Amygdala (tissue), 56 donors: ENCODE data around the gene POLL.

Experiments used
- DNase-seq, 56 donors: peaks; one replicate each; lab custom pipeline; 2025; lab: John Stamatoyannopoulos, UW

Gene POLL

DNA sequence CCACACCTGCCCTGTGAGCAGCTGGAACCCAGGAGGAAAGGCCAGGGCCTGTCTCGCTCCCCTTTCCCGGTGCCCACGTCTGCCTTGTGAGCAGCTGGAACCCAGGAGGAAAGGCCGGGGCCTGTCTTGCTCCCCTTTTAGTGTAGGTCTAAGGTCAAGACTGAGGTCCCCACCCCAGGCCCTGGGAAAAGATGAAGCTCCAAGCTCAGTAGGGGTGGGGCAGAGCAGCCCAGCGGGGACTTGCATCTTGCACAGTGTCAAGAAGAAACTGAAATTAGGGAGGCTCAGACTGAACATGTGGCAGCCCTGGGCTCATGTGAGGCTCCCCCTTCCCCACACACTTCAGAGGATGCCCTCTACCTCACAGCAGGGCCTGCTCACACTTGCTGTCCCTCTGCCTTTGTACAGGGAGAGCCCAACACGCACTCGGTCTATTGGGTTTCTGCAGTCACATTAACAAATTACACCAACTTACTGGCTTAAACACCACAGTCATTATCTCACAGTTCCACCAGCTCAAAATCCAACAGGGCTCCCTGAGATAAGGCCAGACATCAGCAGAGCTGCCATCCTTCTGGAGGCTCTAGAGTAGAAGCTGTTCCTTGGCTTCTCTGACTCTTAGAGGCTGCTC lies 12.4 kb downstream of the POLL start:
- no peak for DNase-seq

DNA sequence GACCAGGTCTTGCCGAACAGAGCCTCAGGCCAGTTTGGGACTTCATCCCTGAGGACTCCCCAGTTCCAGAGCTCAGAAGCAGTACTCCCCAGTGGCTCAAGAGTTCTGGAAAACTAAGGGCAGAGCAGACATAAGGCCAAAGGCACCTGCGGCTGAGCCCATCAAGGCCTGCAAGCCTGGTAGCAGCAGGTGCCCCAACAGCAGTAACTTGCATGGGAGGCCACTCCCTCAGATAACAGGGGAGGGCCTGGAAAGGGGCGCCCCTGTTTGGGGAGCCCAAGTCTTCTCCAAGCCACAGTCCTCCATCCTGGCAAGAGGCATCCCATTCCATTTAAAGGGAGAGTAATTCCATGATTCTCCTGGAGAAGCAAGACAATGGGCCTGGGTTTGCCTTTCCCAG lies 13.0 kb downstream of the POLL start:
- no peak for DNase-seq

DNA sequence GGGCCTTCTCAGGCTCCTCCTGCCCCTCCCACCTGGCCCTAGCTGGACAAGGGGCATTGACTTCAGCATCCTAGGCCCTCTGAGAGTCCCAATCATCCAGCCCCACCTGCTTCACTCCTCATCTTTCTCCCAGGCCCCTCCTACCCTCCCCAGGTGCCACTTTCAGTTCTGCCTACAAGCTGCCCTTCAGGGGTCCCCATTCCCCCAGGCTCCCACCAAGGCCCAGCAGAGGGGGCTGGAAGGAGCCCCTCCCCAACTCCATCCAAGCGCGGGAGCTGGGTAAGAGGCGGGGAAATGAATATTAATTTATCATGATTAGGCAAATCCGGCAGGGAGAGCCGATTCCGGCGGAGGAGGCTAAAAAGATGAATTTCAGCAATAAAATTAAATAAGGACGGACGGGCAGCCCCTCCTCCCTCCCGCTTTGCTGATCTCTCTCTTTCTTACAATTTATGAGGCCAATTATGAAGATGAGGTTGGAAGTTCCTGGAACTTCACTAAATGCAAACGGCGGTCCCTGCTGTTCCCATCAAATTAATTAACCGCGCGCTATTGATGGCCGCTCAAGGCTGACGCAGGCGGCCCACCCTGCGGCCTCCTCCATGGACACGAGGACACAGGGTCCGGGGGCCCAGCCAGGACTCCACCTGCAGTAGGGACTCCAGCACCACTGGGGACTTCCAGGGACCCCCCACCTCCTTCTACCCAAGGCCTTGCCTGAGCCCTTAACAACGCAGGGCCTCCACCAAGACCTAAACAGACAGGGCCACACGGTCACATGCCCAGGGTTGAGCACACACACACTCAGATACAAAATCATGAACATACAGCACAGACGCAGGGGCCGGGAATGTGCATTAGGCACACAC lies 13.9 kb downstream of the POLL start:
- no peak for DNase-seq

GRCh38 chr10:101572785-101573184 lies 15.3 kb downstream of the POLL start:
- DNase-seq, result no peak

DNA sequence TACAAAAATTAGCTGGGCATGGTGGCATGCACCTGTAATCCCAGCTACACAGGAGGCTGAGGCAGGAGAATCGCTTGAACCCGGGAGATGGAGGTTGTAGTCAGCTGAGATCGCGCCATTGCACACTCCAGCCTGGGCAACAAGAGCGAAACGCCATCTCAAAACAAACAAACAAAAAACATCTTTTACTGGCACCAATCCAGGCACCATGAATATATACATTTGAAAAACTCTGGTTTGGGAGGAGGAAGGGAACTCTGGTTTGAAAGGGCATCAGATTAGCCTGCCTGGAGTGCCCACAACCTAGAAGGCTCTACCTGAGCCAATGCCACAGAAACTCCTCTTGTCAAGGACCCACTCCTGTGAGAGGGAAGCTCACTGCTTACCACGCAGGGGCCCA lies 15.9 kb downstream of the POLL start:
- no peak for DNase-seq

DNA sequence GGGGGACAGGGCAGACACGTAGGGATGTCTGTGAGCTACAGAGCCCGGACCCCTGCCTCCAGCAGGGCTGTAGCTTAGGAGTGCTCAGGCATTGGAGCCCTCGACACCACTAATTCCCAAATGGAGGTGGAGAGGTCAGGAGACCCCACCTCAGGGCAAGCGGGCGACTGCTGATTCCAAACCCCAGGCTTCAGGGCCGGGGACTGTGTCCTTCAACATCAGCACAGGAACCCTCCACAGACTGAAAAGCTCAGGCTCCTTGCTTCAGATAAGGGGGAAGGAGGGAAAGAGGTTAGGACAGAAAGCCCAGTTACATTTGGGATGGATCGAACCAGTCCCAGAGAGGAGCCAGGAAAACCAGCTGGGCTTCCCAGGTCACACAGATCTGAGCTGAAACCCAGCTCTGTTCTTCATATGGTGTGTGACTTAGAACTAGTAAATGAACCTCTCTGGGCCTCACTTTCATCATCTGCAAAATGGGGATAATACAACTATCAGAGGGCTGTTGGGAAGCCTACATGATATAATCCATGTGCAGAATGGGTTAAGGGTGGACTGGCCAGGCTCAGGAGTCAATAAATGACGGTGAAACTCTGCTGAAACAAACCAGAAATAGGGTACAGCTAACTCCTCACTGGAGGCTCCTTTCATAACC lies 16.7 kb downstream of the POLL start:
- no peak for DNase-seq

DNA sequence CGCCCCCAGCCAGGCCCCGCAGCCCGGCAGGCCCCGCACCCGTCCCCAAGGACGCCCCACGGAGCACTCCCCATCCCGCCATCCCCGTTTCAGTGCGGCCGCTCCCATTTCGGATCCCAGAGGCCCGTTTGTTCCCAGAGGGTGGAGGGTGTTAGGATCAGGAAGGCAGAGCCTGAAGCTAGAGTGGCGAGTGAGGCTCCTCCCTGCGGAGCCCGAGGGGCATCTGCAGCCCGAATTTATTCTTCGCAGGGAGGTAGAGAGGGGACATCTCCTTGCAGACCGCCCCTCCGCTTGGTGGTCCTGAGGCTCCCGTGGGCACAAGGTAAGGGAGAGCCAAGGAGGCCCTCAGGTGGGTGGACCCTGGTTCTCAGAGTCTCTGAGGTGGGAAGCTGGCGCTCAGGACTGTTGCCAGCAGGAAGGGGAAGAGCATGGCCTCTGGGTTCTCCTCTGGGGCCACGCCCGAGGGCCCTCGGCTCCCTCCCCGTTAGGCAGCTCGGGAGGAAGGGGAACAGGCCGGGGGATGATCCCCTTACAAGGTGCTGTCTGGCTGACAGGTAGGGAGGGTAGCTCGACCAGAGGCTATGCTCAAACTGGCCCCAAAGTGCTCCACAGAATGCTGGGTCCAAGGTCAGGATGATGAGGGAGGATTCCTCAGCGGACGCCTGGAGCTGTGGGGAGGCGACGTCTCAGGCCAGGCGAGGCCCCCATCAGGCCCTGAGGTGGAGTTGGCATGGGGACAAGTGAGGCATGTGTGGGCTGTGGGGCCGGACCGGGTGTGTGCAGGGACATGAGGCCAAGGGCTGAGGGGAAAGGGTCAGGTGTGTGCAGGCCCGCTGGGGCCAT lies 17.4 kb downstream of the POLL start:
- DNase-seq, result peak in 10 of 56 donors; percentile 19 to 62 (median 43)

DNA sequence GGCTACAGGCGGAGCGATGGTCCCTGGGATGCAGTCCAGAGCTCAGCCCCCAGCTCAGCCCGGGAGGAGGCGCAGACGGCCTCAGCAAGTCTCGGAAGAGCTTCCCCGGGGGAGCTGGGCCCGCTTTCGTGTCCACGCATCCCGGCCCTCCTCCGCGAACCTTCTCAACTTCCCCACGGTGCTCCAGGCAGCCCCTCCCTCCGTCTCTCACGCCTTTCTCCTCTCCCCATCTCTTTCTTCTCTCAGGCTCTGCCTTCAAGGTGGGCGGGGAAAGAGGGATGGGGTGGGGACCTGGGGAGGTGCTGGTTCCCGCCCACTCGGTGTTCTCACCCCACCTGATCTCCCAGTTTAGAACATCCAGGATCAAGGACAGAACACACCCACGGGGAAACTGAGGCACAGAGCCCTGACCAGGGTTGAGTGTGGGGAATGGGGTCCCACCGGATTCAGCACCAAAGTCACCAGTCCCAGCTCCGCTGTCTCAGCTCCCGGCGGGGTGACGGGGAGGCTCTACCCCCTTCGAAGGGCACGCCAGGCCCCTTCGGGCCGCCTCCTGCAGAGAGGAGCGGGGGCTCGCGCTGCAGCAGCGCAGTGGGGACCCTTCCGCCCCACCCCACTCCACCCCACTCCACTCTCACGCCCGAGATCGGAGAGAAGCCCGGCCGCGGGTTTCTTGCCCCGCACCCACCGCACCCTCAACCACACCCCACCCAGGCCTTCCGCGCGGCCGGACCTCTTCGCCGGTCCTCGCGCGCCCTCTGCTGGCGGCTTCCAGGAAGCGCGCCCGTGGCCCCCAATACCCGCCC lies 18.2 kb downstream of the POLL start:
- DNase-seq, result peak in 41 of 56 donors; percentile 13 to 82 (median 50)

GRCh38 chr10:101569323-101569621 lies 18.8 kb downstream of the POLL start:
- DNase-seq, result no peak

GRCh38 chr10:101568054-101568745 lies 19.9 kb downstream of the POLL start:
- DNase-seq, result no peak

GRCh38 chr10:101567165-101568006 lies 20.7 kb downstream of the POLL start:
- no peak for DNase-seq

GRCh38 chr10:101566333-101567164 lies 21.5 kb downstream of the POLL start:
- DNase-seq, result peak in 22 of 56 donors; percentile 6 to 57 (median 32)

GRCh38 chr10:101565936-101566332 lies 22.1 kb downstream of the POLL start:
- no peak for DNase-seq

- DNase-seq, result no peak
Measured at GRCh38 chr10:101565370-101565900, 22.6 kb downstream of the POLL start.

GRCh38 chr10:101564490-101564991 lies 23.5 kb downstream of the POLL start:
- DNase-seq, result no peak

GRCh38 chr10:101563497-101564040 lies 24.5 kb downstream of the POLL start:
- no peak for DNase-seq

DNA sequence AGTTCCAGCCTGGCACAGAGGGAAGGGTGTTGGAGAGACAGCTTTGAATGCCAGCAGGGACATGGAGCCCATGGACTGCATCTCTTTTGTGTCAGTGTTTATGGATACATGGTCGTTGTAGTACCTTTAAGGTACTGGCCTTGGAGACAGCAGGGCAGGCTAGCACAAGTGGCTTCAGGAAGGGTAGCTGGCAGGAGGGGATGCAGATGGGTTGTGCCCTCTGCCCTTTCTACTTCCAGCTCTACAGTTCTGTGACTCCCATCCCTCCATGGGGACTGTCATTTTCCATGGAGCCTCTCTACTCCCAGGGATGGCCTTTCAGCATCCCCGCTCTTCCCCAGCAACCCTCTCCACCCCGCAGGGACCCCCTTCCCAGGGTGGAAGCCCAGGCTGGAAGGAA lies 25.1 kb downstream of the POLL start:
- DNase-seq, result no peak
